NCI-H510A (cell line): ENCODE results near the gene CDT1.

Experiments
- DNase-seq: peaks from one replicate; lab custom pipeline; 2025; lab: John Stamatoyannopoulos, UW

The CDT1 gene

DNA sequence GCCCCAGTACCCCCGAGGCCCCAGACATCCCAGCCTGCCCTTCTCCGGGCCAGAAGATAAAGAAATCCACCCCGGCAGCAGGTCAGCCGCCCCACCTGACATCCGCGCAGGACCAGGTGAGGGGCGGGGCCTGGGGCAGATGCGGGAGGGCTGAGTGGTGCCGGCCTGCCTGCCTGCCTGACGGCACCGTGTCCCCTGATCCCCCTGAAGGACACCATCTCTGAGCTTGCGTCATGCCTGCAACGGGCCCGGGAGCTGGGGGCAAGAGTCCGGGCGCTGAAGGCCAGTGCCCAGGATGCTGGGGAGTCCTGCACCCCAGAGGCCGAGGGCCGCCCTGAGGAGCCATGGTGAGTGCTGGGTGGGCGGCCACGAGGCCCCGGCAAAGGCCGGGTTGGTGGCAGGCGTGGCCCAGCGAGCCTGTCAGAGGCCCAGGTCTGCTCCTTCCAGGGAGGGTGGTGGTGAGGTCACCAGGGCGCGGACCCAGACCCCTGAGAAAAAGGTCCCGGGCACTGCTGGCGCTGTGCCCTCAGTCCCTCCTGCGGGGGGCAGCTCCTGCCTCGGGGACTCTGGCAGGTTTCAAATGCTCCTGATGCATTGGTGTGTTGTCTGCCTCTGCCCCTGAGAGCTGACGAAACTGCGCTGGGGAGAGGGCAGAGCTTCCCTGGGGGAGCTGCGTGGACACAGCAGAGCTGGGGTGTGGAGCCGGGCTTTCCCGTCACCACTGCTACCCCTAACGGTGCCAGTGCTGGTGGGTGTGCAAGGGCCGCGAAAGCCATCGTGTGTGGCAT lies 1.2 kb downstream of the CDT1 start:
- DNase-seq = peak; percentile 49

- DNase-seq = no peak
These were observed 1.7 kb downstream of the CDT1 start for GRCh38 chr16:88805340-88805715.

GRCh38 chr16:88805887-88806393 lies 2.4 kb downstream of the CDT1 start:
- DNase-seq = no peak

GRCh38 chr16:88806491-88807111 lies 3.0 kb downstream of the CDT1 start:
- DNase-seq = no peak

- no peak for DNase-seq
These were observed 3.6 kb downstream of the CDT1 start for GRCh38 chr16:88807142-88807625.

- DNase-seq = no peak
These were observed 4.3 kb downstream of the CDT1 start for GRCh38 chr16:88807626-88808453.

DNA sequence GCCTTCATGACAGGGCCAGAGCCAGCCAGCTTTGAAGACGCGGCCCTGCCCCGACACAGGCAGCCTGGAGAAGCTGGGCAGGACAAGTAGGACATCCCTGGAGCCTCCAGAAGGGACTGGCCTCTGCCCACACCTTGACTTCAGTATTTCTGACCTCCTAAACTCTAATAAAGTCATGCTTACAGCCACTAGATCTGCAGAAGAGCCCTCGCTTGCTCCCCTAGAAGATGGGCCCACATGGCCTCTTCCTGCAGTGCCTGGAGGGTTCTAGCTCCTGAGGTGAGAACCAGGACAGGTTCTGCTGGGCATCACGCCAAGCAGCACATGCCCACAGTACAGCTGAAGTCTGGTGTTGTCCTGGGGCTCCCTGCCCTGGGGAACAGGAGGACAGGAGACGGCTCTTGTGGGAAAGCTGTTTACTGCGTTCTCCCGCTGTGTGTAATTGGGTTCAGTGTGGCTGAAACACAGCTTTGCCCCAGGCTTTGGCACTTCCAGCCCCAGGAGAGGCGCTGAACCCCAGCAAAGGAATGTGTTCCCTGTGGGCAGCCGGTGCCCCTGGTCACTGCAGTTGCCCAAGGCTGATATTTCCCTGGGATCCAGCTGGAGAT lies 5.6 kb downstream of the CDT1 start:
- no peak for DNase-seq

DNA sequence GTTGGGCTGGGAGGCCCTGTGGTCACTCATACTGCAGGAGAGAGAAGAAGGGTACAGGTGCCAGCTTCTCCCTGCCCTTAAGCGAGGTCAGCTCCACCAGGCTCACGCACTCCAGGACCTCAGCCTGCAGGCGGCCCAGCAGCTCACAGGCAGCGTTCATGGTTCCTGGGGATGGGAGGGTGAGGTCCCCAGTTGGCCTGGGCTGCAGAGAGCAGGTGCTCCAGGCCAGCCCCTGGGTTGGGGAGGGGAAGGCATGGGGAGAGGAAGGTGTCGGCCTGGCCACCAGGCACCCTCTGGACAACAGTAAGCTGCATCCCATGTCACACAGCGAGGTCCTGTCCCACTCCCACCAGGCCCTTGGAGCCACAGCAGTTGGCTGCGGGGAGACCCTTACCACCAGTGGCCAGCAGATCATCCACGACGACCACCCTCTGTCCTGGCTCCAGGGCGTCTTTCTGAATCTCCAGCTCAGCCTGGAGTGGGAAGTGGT lies 6.1 kb downstream of the CDT1 start:
- no peak for DNase-seq

GRCh38 chr16:88810166-88810911 lies 6.8 kb downstream of the CDT1 start:
- DNase-seq = no peak

GRCh38 chr16:88810912-88811768 lies 7.6 kb downstream of the CDT1 start:
- DNase-seq = peak; percentile 51

- peak; percentile 58 for DNase-seq
These were observed 8.4 kb downstream of the CDT1 start, which contains the start of gene APRT for GRCh38 chr16:88811769-88812512. Gene APRT, minus strand, starts transcription at chr16:88811928. Its CDS starts 29 bp downstream, at chr16:88811899.

DNA sequence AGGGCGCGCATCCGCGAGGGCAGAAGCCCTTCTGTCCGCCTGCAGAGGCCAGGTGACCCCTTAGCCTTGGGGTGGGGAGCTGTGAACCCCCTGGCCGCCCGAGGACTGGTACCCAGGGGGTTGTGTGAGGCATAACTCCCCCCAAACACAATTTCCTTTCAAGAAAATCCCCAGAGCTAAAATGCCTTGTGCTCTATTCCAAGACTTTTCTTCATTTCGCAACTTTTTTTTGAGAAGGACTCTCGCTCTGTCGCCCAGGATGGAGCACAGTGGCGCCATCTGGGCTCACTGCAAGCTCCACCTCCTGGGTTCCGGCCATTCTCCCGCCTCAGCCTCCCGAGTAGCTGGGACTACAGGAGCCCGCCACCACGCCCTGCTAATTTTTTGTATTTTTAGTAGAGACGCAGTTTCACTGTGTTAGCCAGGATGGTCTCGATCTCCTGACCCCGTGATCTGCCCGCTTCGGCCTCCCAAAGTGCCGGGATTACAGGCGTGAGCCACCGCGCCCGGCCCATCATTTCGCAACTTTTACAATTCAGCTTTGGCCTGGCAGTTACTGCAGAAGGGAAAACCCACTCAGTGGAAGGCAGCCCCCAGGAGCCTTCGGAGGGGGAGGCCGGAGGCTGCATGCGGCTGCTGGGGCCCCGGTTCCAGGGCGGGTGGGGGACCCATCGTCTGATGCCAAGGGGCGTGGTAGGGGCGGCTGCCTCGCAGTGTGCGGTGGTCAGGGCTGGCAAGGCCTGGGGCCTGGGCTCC lies 9.1 kb downstream of the CDT1 start:
- no peak for DNase-seq

DNA sequence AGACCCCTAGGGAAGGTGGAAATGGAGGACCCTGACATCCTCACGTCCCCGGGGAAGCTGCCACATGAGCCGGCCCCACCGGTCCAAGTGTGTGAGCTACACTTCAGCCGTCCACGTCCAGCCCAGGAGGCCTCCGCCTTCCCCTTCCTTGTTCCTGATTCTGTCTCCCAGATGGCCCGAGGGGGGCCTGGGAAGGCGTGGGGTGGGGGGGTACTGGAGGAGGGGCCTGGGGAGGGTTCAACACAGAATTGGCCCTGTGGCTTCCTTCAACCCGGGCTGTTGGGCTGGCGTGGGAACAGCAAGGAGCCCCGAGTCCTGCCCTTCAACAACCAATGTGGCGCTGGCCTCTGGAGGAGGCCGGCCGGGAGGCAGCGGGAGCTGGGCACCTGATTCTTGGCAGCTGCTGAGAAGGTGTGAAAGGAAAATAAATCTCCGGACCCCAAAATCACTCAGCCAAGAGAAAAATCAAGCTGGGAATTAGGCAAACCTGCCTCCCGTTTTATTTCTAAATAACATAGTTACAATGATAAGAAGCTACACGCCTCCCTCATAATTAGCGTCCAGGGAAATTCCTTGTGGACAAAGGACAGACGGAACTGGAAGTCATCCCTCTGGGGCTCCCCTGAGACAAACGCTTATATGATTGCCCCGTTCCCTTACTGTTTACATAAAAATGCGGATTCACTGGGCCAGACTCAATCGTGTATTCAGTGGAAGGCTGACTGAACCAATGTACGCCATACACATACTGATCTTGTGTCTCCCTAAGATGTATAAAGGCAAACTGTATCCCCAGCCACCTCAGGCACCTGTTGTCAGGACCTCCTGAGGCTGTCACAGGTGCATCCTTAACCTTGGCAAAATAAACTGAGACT lies 9.9 kb downstream of the CDT1 start:
- DNase-seq = no peak

GRCh38 chr16:88814144-88814502 lies 10.5 kb downstream of the CDT1 start:
- no peak for DNase-seq

DNA sequence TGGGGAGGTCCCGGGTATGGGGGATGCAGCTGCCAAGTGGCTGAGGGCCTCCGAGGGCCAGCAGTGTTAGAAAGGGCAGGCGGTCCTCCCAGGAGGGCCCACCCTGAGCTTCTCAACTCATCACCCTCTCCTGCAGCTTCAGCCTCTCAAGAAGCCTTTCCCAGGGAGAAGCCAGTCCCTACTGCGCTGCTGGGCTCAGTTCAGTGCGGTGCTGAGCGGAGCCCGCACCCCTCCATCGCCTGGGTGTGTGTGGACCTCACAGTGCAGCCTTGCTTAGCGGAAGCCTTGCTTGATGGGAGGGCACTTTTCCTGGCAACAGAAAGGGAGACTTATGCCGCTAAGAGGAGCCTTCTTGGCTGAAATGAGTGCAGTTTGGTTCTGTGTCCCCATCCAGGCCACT lies 11.6 kb downstream of the CDT1 start:
- no peak for DNase-seq

GRCh38 chr16:88815901-88816589 lies 12.5 kb downstream of the CDT1 start:
- no peak for DNase-seq
